Measurements from ENCODE around the gene CDCP1.

GRCh38 chr3:45126730-45127129, 19.4 kb downstream of the CDCP1 start:
- TF ChIP-seq CTCF (IDR thresholded peaks at IDR 0.05) (no peak), POLR2A (IDR thresholded peaks at IDR 0.05) (no peak)
